ENCODE measurements around the gene SKAP2. TPM values are rescaled to one million over a fixed set of nuclear protein-coding genes. Genes with fewer than 3 reads are reported as not detected.
A peak's percentile ranks its signal among the peaks of the same experiment; 100 is the strongest.

SKAP2 gene
- total and polyA plus RNA-seq, 10 of the 15 experiments (the other 5 are each of a cell fraction or from before 2014, with no cell fraction given): 10.9 to 40.6 (median 23.5) TPM

GRCh38 chr7:26686448-26686981 lies 177.9 kb downstream of the SKAP2 start (continued):
- peak; percentile 46; the same call in 1 of the 2 replicates for TF ChIP-seq SMC3 (IDR thresholded peaks at IDR 0.05; ENCODE audit: borderline replicate concordance, low read length)
- TF ChIP-seq STAT1 (conservative IDR thresholded peaks at IDR 0.05): no peak
- no peak for TF ChIP-seq MTA3 (IDR thresholded peaks at IDR 0.05; ENCODE audit: borderline replicate concordance, low read length)
- TF ChIP-seq EGR1 (IDR thresholded peaks at IDR 0.05; ENCODE audit: borderline replicate concordance in 1 of 2, low read depth in 2 of 2, low read length in 2 of 2): no peak
- TF ChIP-seq, protein P1, sequence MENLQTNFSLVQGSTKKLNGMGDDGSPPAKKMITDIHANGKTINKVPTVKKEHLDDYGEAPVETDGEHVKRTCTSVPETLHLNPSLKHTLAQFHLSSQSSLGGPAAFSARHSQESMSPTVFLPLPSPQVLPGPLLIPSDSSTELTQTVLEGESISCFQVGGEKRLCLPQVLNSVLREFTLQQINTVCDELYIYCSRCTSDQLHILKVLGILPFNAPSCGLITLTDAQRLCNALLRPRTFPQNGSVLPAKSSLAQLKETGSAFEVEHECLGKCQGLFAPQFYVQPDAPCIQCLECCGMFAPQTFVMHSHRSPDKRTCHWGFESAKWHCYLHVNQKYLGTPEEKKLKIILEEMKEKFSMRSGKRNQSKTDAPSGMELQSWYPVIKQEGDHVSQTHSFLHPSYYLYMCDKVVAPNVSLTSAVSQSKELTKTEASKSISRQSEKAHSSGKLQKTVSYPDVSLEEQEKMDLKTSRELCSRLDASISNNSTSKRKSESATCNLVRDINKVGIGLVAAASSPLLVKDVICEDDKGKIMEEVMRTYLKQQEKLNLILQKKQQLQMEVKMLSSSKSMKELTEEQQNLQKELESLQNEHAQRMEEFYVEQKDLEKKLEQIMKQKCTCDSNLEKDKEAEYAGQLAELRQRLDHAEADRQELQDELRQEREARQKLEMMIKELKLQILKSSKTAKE (IDR thresholded peaks at IDR 0.05; ENCODE audit: low read depth, poor library complexity, severe bottlenecking): no peak
- TF ChIP-seq WRNIP1 (IDR thresholded peaks at IDR 0.05; ENCODE audit: borderline replicate concordance, low read depth, low read length): no peak
- peak; percentile 56; the same call in 1 of the 2 replicates for TF ChIP-seq ZNF384 (IDR thresholded peaks at IDR 0.05; ENCODE audit: borderline replicate concordance, low read depth, low read length)
- no peak for TF ChIP-seq ZSCAN29 (IDR thresholded peaks at IDR 0.05)
- TF ChIP-seq, protein P2, sequence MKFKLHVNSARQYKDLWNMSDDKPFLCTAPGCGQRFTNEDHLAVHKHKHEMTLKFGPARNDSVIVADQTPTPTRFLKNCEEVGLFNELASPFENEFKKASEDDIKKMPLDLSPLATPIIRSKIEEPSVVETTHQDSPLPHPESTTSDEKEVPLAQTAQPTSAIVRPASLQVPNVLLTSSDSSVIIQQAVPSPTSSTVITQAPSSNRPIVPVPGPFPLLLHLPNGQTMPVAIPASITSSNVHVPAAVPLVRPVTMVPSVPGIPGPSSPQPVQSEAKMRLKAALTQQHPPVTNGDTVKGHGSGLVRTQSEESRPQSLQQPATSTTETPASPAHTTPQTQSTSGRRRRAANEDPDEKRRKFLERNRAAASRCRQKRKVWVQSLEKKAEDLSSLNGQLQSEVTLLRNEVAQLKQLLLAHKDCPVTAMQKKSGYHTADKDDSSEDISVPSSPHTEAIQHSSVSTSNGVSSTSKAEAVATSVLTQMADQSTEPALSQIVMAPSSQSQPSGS (IDR thresholded peaks at IDR 0.05; ENCODE audit: low read length): 0 out of 2 replicates have a peak, but pooled peaks have one; percentile 20
- no peak for TF ChIP-seq ZBTB4 (CRISPR knock-in tag; IDR thresholded peaks at IDR 0.05)
- TF ChIP-seq, protein P3, sequence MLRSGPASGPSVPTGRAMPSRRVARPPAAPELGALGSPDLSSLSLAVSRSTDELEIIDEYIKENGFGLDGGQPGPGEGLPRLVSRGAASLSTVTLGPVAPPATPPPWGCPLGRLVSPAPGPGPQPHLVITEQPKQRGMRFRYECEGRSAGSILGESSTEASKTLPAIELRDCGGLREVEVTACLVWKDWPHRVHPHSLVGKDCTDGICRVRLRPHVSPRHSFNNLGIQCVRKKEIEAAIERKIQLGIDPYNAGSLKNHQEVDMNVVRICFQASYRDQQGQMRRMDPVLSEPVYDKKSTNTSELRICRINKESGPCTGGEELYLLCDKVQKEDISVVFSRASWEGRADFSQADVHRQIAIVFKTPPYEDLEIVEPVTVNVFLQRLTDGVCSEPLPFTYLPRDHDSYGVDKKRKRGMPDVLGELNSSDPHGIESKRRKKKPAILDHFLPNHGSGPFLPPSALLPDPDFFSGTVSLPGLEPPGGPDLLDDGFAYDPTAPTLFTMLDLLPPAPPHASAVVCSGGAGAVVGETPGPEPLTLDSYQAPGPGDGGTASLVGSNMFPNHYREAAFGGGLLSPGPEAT (IDR thresholded peaks at IDR 0.05; ENCODE audit: low read depth): no peak
- TF ChIP-seq HDAC6 (IDR thresholded peaks at IDR 0.05; ENCODE audit: unreplicated experiment): no peak
- no peak for TF ChIP-seq CHD4 (IDR thresholded peaks at IDR 0.05)

Data from GM12878 (cell line).